ENCODE measurements around the gene BFAR.
"Not testable (repeated sequence)": the region's sequence is repeated elsewhere in the genome, so short reads cannot be mapped to it uniquely, and the experiment has no call there.

BFAR gene

GRCh38 chr16:14632693-14633569 is at the start of gene BFAR:
Gene BFAR, plus strand, starts transcription at chr16:14632951. Its CDS starts 11,396 bp downstream, at chr16:14644347.
- in situ Hi-C loops (cut with MboI; ENCODE audit: low sequenced_read_pairs): no loop called here

- in situ Hi-C loops (cut with MboI; ENCODE audit: low sequenced_read_pairs): no loop called here
Observed at GRCh38 chr16:14585287-14585686, 47.5 kb upstream of the BFAR start.

- in situ Hi-C loops (cut with MboI; ENCODE audit: low sequenced_read_pairs): no loop called here
Observed at GRCh38 chr16:14586637-14587305, 46.0 kb upstream of the BFAR start.

GRCh38 chr16:14600164-14600563 is 32.6 kb upstream of the BFAR start:
- in situ Hi-C loops (cut with MboI; ENCODE audit: low sequenced_read_pairs): no loop called here

- in situ Hi-C loops (cut with MboI; ENCODE audit: low sequenced_read_pairs): no loop called here
Observed at GRCh38 chr16:14602443-14602963, 30.2 kb upstream of the BFAR start.

GRCh38 chr16:14606102-14606501 is 26.6 kb upstream of the BFAR start:
- in situ Hi-C loops (cut with MboI; ENCODE audit: low sequenced_read_pairs): no loop called here

GRCh38 chr16:14608111-14608566 is 24.6 kb upstream of the BFAR start:
- in situ Hi-C loops (cut with MboI; ENCODE audit: low sequenced_read_pairs): no loop called here

GRCh38 chr16:14608604-14609003 is 24.1 kb upstream of the BFAR start:
- in situ Hi-C loops (cut with MboI; ENCODE audit: low sequenced_read_pairs): no loop called here

- in situ Hi-C loops (cut with MboI; ENCODE audit: low sequenced_read_pairs): no loop called here
Observed at GRCh38 chr16:14609716-14610115, 23.0 kb upstream of the BFAR start.

GRCh38 chr16:14611660-14612059 is 21.1 kb upstream of the BFAR start:
- in situ Hi-C loops (cut with MboI; ENCODE audit: low sequenced_read_pairs): no loop called here

GRCh38 chr16:14613991-14614390 is 18.8 kb upstream of the BFAR start:
- in situ Hi-C loops (cut with MboI; ENCODE audit: low sequenced_read_pairs): no loop called here

- in situ Hi-C loops (cut with MboI; ENCODE audit: low sequenced_read_pairs): no loop called here
Observed at GRCh38 chr16:14616280-14616679, 16.5 kb upstream of the BFAR start.

GRCh38 chr16:14618566-14618965 is 14.2 kb upstream of the BFAR start:
- in situ Hi-C loops (cut with MboI; ENCODE audit: low sequenced_read_pairs): no loop called here

- in situ Hi-C loops (cut with MboI; ENCODE audit: low sequenced_read_pairs): no loop called here
Observed at GRCh38 chr16:14627078-14627477, 5.7 kb upstream of the BFAR start.

GRCh38 chr16:14628806-14629611 is 3.7 kb upstream of the BFAR start:
- in situ Hi-C loops (cut with MboI; ENCODE audit: low sequenced_read_pairs): no loop called here

GRCh38 chr16:14629612-14629918 is 3.2 kb upstream of the BFAR start:
- in situ Hi-C loops (cut with MboI; ENCODE audit: low sequenced_read_pairs): no loop called here

- in situ Hi-C loops (cut with MboI; ENCODE audit: low sequenced_read_pairs): no loop called here
Observed at GRCh38 chr16:14629919-14630619, 2.7 kb upstream of the BFAR start, which contains the start of gene PARN. Gene PARN, minus strand, starts transcription at chr16:14630260. Its CDS starts 135 bp downstream, at chr16:14630125.

- in situ Hi-C loops (cut with MboI; ENCODE audit: low sequenced_read_pairs): not testable (repeated sequence)
Observed at GRCh38 chr16:14630620-14631330, 2.0 kb upstream of the BFAR start.

GRCh38 chr16:14634389-14634725 is 1.6 kb downstream of the BFAR start:
- in situ Hi-C loops (cut with MboI; ENCODE audit: low sequenced_read_pairs): no loop called here

Measured in HL-60/S4 treated with phorbol 12-myristate 13-acetate at 8.2 ng/mL for 4 days and 3 days (cell line).